Dendritic cell treated with granulocyte-macrophage colony-stimulating factor and Interleukin-4, amounts not matched to agents 40 ng/mL and 50 ng/mL, for 4 days (primary cell): ENCODE results near the gene MYO1D.
"Not testable (repeated sequence)": the region's sequence is repeated elsewhere in the genome, so short reads cannot be mapped to it uniquely, and the experiment has no call there.

Source experiments
- H3K27ac Mint-ChIP-seq: one replicate; pipeline ENCODE4 v1.8.0; 2022; ENCODE audit warnings: mild to moderate bottlenecking, mixed read lengths
- H3K27me3 Mint-ChIP-seq: one replicate; pipeline ENCODE4 v1.8.0; 2022; ENCODE audit warnings: mild to moderate bottlenecking, mixed read lengths
- H3K36me3 Mint-ChIP-seq: one replicate; pipeline ENCODE4 v1.8.0; 2022; ENCODE audit warnings: low read depth, mixed read lengths
- H3K4me1 Mint-ChIP-seq: one replicate; pipeline ENCODE4 v1.8.0; 2022; ENCODE audit warnings: low read depth, mixed read lengths
- H3K4me3 Mint-ChIP-seq: one replicate; pipeline ENCODE4 v1.8.0; 2022; ENCODE audit warnings: mild to moderate bottlenecking, moderate library complexity, mixed read lengths
- H3K9me3 Mint-ChIP-seq: one replicate; pipeline ENCODE4 v1.8.0; 2022; ENCODE audit warnings: mixed read lengths
- intact Hi-C: fragments of 100-400 bp; cut with micrococcal nuclease; formaldehyde crosslinking; loops from one replicate; pipeline ENCODE4 v1.15.0; 2022

The MYO1D gene

DNA sequence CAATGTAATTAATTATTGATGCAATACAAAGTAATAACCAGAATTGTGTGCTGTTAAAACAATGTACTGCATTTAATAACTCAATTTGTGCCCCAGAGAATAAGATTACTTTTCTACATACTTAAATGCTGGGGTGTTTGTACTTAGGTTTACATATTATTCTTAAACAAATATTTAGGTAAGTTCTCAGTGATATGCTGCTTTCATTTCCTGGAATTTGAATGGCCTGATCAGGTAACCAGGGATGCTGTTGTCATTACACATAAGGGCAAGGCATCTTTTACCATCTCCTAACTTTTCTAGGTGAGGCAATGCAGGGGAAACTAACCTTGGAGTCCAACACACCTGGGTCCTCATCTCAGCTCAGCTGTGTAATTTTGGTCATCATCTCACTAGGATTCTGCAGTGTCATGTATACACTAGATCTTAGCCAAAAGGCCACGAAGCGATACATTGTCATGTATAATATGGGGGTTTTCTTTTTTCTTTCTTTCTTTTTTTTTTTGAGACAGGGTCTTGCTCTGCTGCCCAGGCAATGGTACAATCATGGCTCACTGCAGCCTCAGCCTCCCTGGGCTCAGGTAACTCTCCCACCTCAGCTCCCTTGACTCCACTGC, 45.2 kb downstream of the MYO1D start:
- no peaks in the 10 kb centered on the region for H3K4me1 Mint-ChIP-seq
- no peak overlapping the region for H3K4me3 Mint-ChIP-seq
- intact Hi-C loops: no loop called here
- no peak overlapping the region for H3K27ac Mint-ChIP-seq
- no peaks in the 10 kb centered on the region for H3K9me3 Mint-ChIP-seq
- no peaks in the 10 kb centered on the region for H3K36me3 Mint-ChIP-seq
- H3K27me3 Mint-ChIP-seq: peaks cover 8% of the 10 kb centered on the region

GRCh38 chr17:32831223-32831622, 45.7 kb downstream of the MYO1D start:
- no peaks in the 10 kb centered on the region for H3K4me1 Mint-ChIP-seq
- intact Hi-C loops: no loop called here

DNA sequence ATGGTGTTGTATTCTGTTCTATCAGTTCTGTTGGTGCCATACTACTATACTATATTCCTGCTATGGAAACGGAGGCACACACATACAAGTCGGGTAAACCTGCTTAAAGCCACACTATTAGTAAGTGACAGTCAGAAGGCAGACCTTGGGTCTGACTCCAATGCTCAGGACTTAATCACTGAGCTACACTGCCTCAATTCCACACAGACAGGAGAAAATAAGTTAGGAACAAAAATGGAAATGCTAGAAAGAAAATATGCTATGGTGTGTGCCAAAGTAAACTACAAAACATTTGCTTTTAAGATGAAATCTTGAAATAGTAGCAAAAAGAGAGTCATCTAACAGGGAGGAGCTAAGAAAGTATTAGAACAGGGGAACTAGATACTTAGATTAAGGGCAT, 48.1 kb downstream of the MYO1D start:
- Mint-ChIP-seq H3K4me1 (no peaks in the 10 kb centered on the region), H3K27me3 (peaks cover 12% of the 10 kb centered on the region), H3K4me3 (no peak overlapping the region), H3K9me3 (no peaks in the 10 kb centered on the region), H3K36me3 (no peaks in the 10 kb centered on the region), H3K27ac (no peak overlapping the region)
- intact Hi-C loops: no loop called here

More at GRCh38 chr17:32831223-32831622, 45.7 kb downstream of the MYO1D start:
- Mint-ChIP-seq H3K27ac (no peak overlapping the region), H3K27me3 (peaks cover 8% of the 10 kb centered on the region), H3K4me3 (no peak overlapping the region), H3K36me3 (no peaks in the 10 kb centered on the region), H3K9me3 (no peaks in the 10 kb centered on the region)

GRCh38 chr17:32827227-32827626, 49.7 kb downstream of the MYO1D start:
- Mint-ChIP-seq H3K27ac (no peak overlapping the region), H3K4me1 (no peaks in the 10 kb centered on the region), H3K27me3 (peaks cover 18% of the 10 kb centered on the region), H3K9me3 (no peaks in the 10 kb centered on the region), H3K36me3 (no peaks in the 10 kb centered on the region), H3K4me3 (no peak overlapping the region)
- intact Hi-C loops: no loop called here

GRCh38 chr17:32826076-32826475, 50.8 kb downstream of the MYO1D start:
- H3K27me3 Mint-ChIP-seq: peaks cover 19% of the 10 kb centered on the region
- no peaks in the 10 kb centered on the region for H3K4me1 Mint-ChIP-seq
- no peak overlapping the region for H3K4me3 Mint-ChIP-seq
- H3K27ac Mint-ChIP-seq: no peak overlapping the region
- H3K9me3 Mint-ChIP-seq: no peaks in the 10 kb centered on the region
- no peaks in the 10 kb centered on the region for H3K36me3 Mint-ChIP-seq
- intact Hi-C loops: no loop called here

DNA sequence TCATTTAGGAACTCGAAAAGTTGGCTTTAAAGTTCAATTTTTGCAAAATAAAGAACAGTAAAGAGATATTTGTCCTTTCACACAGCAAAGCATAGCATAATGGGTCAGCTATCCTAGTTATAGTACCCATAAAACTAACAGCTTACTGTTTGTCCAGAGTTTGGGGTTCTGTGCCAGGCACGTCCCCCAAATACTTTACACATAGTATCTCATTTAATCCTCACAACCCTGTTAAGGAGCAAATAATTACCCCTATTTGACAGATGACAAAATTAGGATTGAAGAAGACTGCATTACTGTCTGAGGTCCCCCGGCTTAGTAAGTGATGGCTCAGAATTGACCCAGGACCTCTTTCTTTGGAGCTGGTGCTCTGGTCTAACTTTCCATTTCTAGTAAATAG, 52.6 kb downstream of the MYO1D start:
- H3K4me3 Mint-ChIP-seq: no peak overlapping the region
- intact Hi-C loops: no loop called here
- H3K27me3 Mint-ChIP-seq: peaks cover 20% of the 10 kb centered on the region
- no peaks in the 10 kb centered on the region for H3K36me3 Mint-ChIP-seq
- no peaks in the 10 kb centered on the region for H3K9me3 Mint-ChIP-seq
- peaks cover 8% of the 10 kb centered on the region for H3K4me1 Mint-ChIP-seq
- no peak overlapping the region for H3K27ac Mint-ChIP-seq

- no peaks in the 10 kb centered on the region for H3K9me3 Mint-ChIP-seq
- H3K36me3 Mint-ChIP-seq: no peaks in the 10 kb centered on the region
- peaks cover 16% of the 10 kb centered on the region for H3K27me3 Mint-ChIP-seq
- peaks cover 13% of the 10 kb centered on the region for H3K4me1 Mint-ChIP-seq
- H3K4me3 Mint-ChIP-seq: no peak overlapping the region
- intact Hi-C loops: no loop called here
- no peak overlapping the region for H3K27ac Mint-ChIP-seq
These were observed 53.9 kb downstream of the MYO1D start for GRCh38 chr17:32822996-32823395.

DNA sequence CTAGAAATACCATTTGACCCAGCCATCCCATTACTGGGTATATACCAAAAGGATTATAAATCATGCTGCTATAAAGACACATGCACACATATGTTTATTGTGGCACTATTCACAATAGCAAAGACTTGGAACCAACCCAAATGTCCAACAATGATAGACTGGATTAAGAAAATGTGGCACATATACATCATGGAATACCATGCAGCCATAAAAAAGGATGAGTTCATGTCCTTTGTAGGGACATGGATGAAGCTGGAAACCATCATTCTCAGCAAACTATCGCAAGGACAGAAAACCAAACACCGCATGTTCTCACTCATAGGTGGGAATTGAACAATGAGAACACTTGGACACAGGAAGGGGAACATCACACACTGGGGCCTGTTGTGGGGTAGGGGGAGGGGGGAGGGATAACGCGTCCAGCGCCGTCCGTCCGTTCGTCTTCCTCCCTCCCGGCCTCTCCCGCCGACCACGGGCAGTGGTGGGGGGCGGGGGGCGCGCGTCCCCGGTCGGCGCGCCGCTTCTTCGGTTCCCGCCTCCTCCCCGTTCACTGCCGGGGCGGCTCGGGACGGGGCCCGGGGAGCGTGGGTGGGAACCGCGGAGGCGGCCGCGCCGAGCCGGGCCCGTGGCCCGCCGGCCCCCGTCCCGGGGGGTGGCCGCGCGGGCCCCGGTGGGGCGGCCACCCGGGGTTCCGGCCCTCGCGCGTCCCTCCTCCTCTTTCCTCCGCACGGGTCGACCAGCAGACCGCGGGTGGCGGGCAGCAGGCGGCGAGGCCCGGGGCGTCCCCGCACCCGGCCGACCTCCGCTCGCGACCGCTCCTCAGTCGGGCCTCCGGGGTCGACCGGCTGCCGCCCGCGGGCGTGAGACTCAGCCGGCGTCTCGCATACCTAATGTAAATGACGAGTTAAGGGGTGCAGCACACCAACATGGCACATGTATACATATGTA, 54.7 kb downstream of the MYO1D start:
- intact Hi-C loops, H3K27ac Mint-ChIP-seq, H3K36me3 Mint-ChIP-seq, H3K9me3 Mint-ChIP-seq: not testable (repeated sequence)
- H3K4me1 Mint-ChIP-seq: peaks cover 13% of the 10 kb centered on the region
- H3K4me3 Mint-ChIP-seq: peak overlapping the region; percentile 17
- peaks cover 16% of the 10 kb centered on the region for H3K27me3 Mint-ChIP-seq

GRCh38 chr17:32820440-32820839, 56.5 kb downstream of the MYO1D start:
- no peaks in the 10 kb centered on the region for H3K9me3 Mint-ChIP-seq
- H3K4me3 Mint-ChIP-seq: no peak overlapping the region
- H3K27ac Mint-ChIP-seq: no peak overlapping the region
- intact Hi-C loops: no loop called here
- H3K36me3 Mint-ChIP-seq: no peaks in the 10 kb centered on the region
- H3K27me3 Mint-ChIP-seq: peaks cover 16% of the 10 kb centered on the region
- peaks cover 13% of the 10 kb centered on the region for H3K4me1 Mint-ChIP-seq

GRCh38 chr17:32819787-32820186, 57.1 kb downstream of the MYO1D start:
- Mint-ChIP-seq H3K4me3 (no peak overlapping the region), H3K27me3 (peaks cover 16% of the 10 kb centered on the region), H3K9me3 (no peaks in the 10 kb centered on the region), H3K36me3 (no peaks in the 10 kb centered on the region), H3K4me1 (peaks cover 13% of the 10 kb centered on the region), H3K27ac (no peak overlapping the region)
- intact Hi-C loops: no loop called here

- no peaks in the 10 kb centered on the region for H3K9me3 Mint-ChIP-seq
- peaks cover 14% of the 10 kb centered on the region for H3K27me3 Mint-ChIP-seq
- no peak overlapping the region for H3K27ac Mint-ChIP-seq
- intact Hi-C loops: no loop called here
- no peak overlapping the region for H3K4me3 Mint-ChIP-seq
- H3K36me3 Mint-ChIP-seq: no peaks in the 10 kb centered on the region
- peaks cover 13% of the 10 kb centered on the region for H3K4me1 Mint-ChIP-seq
These were observed 57.9 kb downstream of the MYO1D start for GRCh38 chr17:32819035-32819434.

- H3K36me3 Mint-ChIP-seq: no peaks in the 10 kb centered on the region
- no peak overlapping the region for H3K27ac Mint-ChIP-seq
- H3K4me3 Mint-ChIP-seq: no peak overlapping the region
- H3K9me3 Mint-ChIP-seq: no peaks in the 10 kb centered on the region
- no peaks in the 10 kb centered on the region for H3K27me3 Mint-ChIP-seq
- intact Hi-C loops: no loop called here
- H3K4me1 Mint-ChIP-seq: peaks cover 13% of the 10 kb centered on the region
These were observed 61.5 kb downstream of the MYO1D start for GRCh38 chr17:32815460-32815859.

- no peak overlapping the region for H3K27ac Mint-ChIP-seq
- no peak overlapping the region for H3K4me3 Mint-ChIP-seq
- H3K36me3 Mint-ChIP-seq: no peaks in the 10 kb centered on the region
- H3K9me3 Mint-ChIP-seq: no peaks in the 10 kb centered on the region
- no peaks in the 10 kb centered on the region for H3K27me3 Mint-ChIP-seq
- H3K4me1 Mint-ChIP-seq: peaks cover 10% of the 10 kb centered on the region
- intact Hi-C loops: no loop called here
These were observed 62.1 kb downstream of the MYO1D start for GRCh38 chr17:32814836-32815235.

DNA sequence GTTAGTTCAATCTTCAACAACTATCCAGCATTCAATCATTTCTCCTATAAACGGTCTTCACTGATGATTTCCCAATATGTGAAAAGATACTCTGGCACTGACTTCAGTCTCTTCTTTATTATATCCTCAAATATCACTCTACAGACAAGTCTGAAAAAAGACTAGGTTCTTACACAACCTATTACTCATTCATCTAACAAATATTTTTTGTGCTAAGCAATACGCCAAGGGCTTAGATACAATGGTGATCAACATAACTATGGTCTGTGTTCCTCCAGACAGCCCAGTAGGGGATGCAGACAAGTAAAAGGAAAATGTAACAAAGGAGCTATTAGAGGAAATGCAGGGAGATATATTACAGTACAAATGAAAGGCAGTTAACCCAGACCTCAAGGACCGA, 63.9 kb downstream of the MYO1D start:
- no peak overlapping the region for H3K4me3 Mint-ChIP-seq
- no peaks in the 10 kb centered on the region for H3K36me3 Mint-ChIP-seq
- no peaks in the 10 kb centered on the region for H3K4me1 Mint-ChIP-seq
- intact Hi-C loops: no loop called here
- H3K27ac Mint-ChIP-seq: no peak overlapping the region
- no peaks in the 10 kb centered on the region for H3K9me3 Mint-ChIP-seq
- H3K27me3 Mint-ChIP-seq: no peaks in the 10 kb centered on the region
